Fibroblast of lung (primary cell): ENCODE measurements around the gene UQCRFS1.

Experiments
- EZH2 ChIP-seq: IDR thresholded peaks from 2 replicates; pipeline ENCODE4 v1.5.1; 2012; ENCODE audit warnings: low read length, control low read depth, mild to moderate bottlenecking; ENCODE audit errors: missing control alignments
- TF ChIP-seq, protein P1 (sequence below), 2 donors: IDR thresholded peaks in 1 of 2; conservative IDR thresholded peaks in 1 of 2; 1 replicate in 1 of 2; 2 replicates in 1 of 2; pipeline ENCODE4 v1.5.1; 2011 to 2012; ENCODE audit warnings: low read length in 2 of 2, control low read depth in 1 of 2, inconsistent platforms in 1 of 2, low read depth in 1 of 2, mild to moderate bottlenecking in 1 of 2

DNA sequence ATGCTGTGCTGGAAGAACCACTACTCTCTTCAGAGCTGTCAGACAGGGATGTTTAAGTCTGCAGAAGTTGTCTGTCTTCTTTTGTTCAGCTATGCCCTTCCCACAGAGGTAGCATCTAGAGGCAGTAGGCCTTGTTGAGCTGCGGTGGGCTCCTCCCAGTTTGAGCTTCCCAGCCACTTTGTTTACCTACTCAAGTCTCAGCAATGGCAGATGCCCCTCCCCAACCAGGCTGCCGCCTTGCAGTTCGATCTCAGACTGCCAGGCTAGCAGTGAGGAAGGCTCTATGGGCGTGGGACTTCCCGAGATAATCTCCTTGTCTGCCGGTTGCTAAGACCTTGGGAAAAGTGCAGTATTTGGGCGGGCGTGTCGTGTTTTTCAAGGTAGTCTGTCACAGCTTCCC lies 42.1 kb upstream of the UQCRFS1 start:
- TF ChIP-seq, protein P1, sequence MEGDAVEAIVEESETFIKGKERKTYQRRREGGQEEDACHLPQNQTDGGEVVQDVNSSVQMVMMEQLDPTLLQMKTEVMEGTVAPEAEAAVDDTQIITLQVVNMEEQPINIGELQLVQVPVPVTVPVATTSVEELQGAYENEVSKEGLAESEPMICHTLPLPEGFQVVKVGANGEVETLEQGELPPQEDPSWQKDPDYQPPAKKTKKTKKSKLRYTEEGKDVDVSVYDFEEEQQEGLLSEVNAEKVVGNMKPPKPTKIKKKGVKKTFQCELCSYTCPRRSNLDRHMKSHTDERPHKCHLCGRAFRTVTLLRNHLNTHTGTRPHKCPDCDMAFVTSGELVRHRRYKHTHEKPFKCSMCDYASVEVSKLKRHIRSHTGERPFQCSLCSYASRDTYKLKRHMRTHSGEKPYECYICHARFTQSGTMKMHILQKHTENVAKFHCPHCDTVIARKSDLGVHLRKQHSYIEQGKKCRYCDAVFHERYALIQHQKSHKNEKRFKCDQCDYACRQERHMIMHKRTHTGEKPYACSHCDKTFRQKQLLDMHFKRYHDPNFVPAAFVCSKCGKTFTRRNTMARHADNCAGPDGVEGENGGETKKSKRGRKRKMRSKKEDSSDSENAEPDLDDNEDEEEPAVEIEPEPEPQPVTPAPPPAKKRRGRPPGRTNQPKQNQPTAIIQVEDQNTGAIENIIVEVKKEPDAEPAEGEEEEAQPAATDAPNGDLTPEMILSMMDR (conservative IDR thresholded peaks at IDR 0.05 in 1 of 2, IDR thresholded peaks at IDR 0.05 in 1 of 2; ENCODE audit: low read depth in 1 of 2, low read length in 2 of 2): no peak
- no peak for TF ChIP-seq EZH2
